WTC11 (cell line): ENCODE results near the gene CPE. TPM values are rescaled to one million over a fixed set of nuclear protein-coding genes. Genes with fewer than 3 reads are reported as not detected.

Experiments
- ATAC-seq: fragments of 200-7000 bp; cut with Tn5 transposase; 2 replicates; pipeline ENCODE4 v1.10.0; 2021; ENCODE audit warnings: mild to moderate bottlenecking, moderate library complexity
- CTCF ChIA-PET: fragments of 300-600 bp; sonication (Branson Sonifier 250); formaldehyde crosslinking; loops from one replicate; lab custom pipeline; 2021; ENCODE audit warnings: antibody characterized with exemption; lab: Charles Lee
- POLR2A ChIA-PET: fragments of 350-600 bp; sonication (Branson Sonifier 250); formaldehyde crosslinking; loops from one replicate; lab custom pipeline; 2021; ENCODE audit warnings: antibody characterized with exemption; lab: Charles Lee
- DNase-seq: peaks from one replicate; pipeline ENCODE4 v3.0.0; 2021; ENCODE audit warnings: low spot score
- H3K27ac Mint-ChIP-seq: 2 replicates; pipeline ENCODE4 v1.8.0; 2021; ENCODE audit warnings: mixed read lengths
- H3K27me3 Mint-ChIP-seq: 2 replicates; pipeline ENCODE4 v1.8.0; 2021; ENCODE audit warnings: low read depth, mild to moderate bottlenecking, moderate library complexity, mixed read lengths
- H3K36me3 Mint-ChIP-seq: 2 replicates; pipeline ENCODE4 v1.8.0; 2021; ENCODE audit warnings: mixed read lengths
- H3K4me1 Mint-ChIP-seq: 2 replicates; pipeline ENCODE4 v1.8.0; 2022; ENCODE audit warnings: mixed read lengths
- H3K4me3 Mint-ChIP-seq: 2 replicates; pipeline ENCODE4 v1.8.0; 2021; ENCODE audit warnings: mild to moderate bottlenecking, moderate library complexity, mixed read lengths
- H3K9me3 Mint-ChIP-seq: 2 replicates; pipeline ENCODE4 v1.8.0; 2021; ENCODE audit warnings: mixed read lengths
- ATF2 ChIP-seq: sonication (generic); formaldehyde crosslinking; IDR thresholded peaks from 2 replicates; pipeline ENCODE4 v1.8.1; 2022; ENCODE audit warnings: low read depth, missing genetic modification reagents, borderline replicate concordance
- E2F1 ChIP-seq: sonication (generic); formaldehyde crosslinking; IDR thresholded peaks from 2 replicates; pipeline ENCODE4 v1.8.0; 2022; ENCODE audit warnings: mild to moderate bottlenecking, missing genetic modification reagents
- ELF4 ChIP-seq: sonication (generic); formaldehyde crosslinking; IDR thresholded peaks from 2 replicates; pipeline ENCODE4 v1.8.1; 2022; ENCODE audit warnings: low read depth, mild to moderate bottlenecking, moderate library complexity, missing genetic modification reagents
- EMX1 ChIP-seq: fragments of 250-450 bp; sonication (Bioruptor Pico); IDR thresholded peaks from 2 replicates; pipeline ENCODE4 v1.8.0; 2021; ENCODE audit warnings: mild to moderate bottlenecking
- ERG ChIP-seq: fragments of 250-450 bp; sonication (Bioruptor Pico); IDR thresholded peaks from 2 replicates; pipeline ENCODE4 v1.8.0; 2021; ENCODE audit warnings: mild to moderate bottlenecking
- FOXJ3 ChIP-seq: sonication (generic); formaldehyde crosslinking; IDR thresholded peaks from 2 replicates; pipeline ENCODE4 v1.9.0; 2021; ENCODE audit warnings: missing genetic modification reagents, mild to moderate bottlenecking, borderline replicate concordance
- FOXK1 ChIP-seq: sonication (generic); formaldehyde crosslinking; IDR thresholded peaks from 2 replicates; pipeline ENCODE4 v1.8.0; 2022; ENCODE audit warnings: mild to moderate bottlenecking, moderate library complexity, missing genetic modification reagents
- FOXP4 ChIP-seq: sonication (generic); formaldehyde crosslinking; IDR thresholded peaks from 2 replicates; pipeline ENCODE4 v1.8.0; 2022; ENCODE audit warnings: mild to moderate bottlenecking, missing genetic modification reagents
- NR1H2 ChIP-seq: sonication (generic); formaldehyde crosslinking; IDR thresholded peaks from 2 replicates; pipeline ENCODE4 v1.9.0; 2021; ENCODE audit warnings: mild to moderate bottlenecking, moderate library complexity, missing genetic modification reagents
- NR3C1 ChIP-seq: sonication (generic); formaldehyde crosslinking; conservative IDR thresholded peaks from 2 replicates; pipeline ENCODE4 v1.8.1; 2023; ENCODE audit warnings: low read depth, mild to moderate bottlenecking, missing genetic modification reagents
- PRRX2 ChIP-seq: fragments of 250-450 bp; sonication (Bioruptor Pico); IDR thresholded peaks from 2 replicates; pipeline ENCODE4 v1.8.0; 2021; ENCODE audit warnings: mild to moderate bottlenecking
- SOX15 ChIP-seq: fragments of 250-450 bp; sonication (Bioruptor Pico); IDR thresholded peaks from 2 replicates; pipeline ENCODE4 v1.9.0; 2021; ENCODE audit warnings: mild to moderate bottlenecking
- TCF7 ChIP-seq: sonication (generic); formaldehyde crosslinking; IDR thresholded peaks from 2 replicates; pipeline ENCODE4 v1.8.0; 2022; ENCODE audit warnings: mild to moderate bottlenecking, low read depth, missing genetic modification reagents, moderate library complexity
- TEAD4 ChIP-seq: sonication (generic); formaldehyde crosslinking; IDR thresholded peaks from 2 replicates; pipeline ENCODE4 v1.8.0; 2022; ENCODE audit warnings: mild to moderate bottlenecking, missing genetic modification reagents
- ZBTB21 ChIP-seq: sonication (generic); formaldehyde crosslinking; IDR thresholded peaks from 2 replicates; pipeline ENCODE4 v1.8.1; 2023; ENCODE audit warnings: mild to moderate bottlenecking, missing genetic modification reagents, borderline replicate concordance
- ZNF263 ChIP-seq: sonication (generic); formaldehyde crosslinking; IDR thresholded peaks from 2 replicates; pipeline ENCODE4 v1.8.1; 2022; ENCODE audit warnings: low read depth, mild to moderate bottlenecking, moderate library complexity, missing genetic modification reagents
- total RNA-seq: library from RNA; stranded (reverse); gene quantifications from 3 replicates; pipeline ENCODE4 v1.2.3, GENCODE V29; 2021

Gene CPE
- total RNA-seq, 1 experiment from 2014 or later = 9.2 TPM

GRCh38 chr4:165522050-165522449 lies 143.2 kb downstream of the CPE start:
- TF ChIP-seq SOX15 (no peak), TEAD4 (CRISPR knock-in tag) (no peak), PRRX2 (CRISPR knock-in tag) (no peak), ZNF263 (CRISPR knock-in tag) (no peak), TCF7 (CRISPR knock-in tag) (no peak), ATF2 (CRISPR knock-in tag) (no peak), NR1H2 (CRISPR knock-in tag) (no peak), ERG (CRISPR knock-in tag) (no peak)
- POLR2A ChIA-PET = no interaction called here
- no peak for ATAC-seq

GRCh38 chr4:165524532-165525190 lies 145.9 kb downstream of the CPE start:
- H3K4me1 Mint-ChIP-seq = no peaks in the 10 kb centered on the region
- POLR2A ChIA-PET = no interaction called here
- TF ChIP-seq FOXK1 (CRISPR knock-in tag) = no peak
- no peak for TF ChIP-seq ZBTB21 (CRISPR knock-in tag)
- TF ChIP-seq PRRX2 (CRISPR knock-in tag) = no peak
- no peak for TF ChIP-seq ZNF263 (CRISPR knock-in tag)
- no peak for TF ChIP-seq NR3C1
- TF ChIP-seq NR1H2 (CRISPR knock-in tag) = no peak
- no peak for TF ChIP-seq FOXP4
- no peak for TF ChIP-seq FOXJ3
- TF ChIP-seq TCF7 (CRISPR knock-in tag) = no peak
- TF ChIP-seq ERG (CRISPR knock-in tag) = no peak
- TF ChIP-seq EMX1 = no peak
- no peak for TF ChIP-seq E2F1 (CRISPR knock-in tag)
- no peak for TF ChIP-seq ELF4
- no peaks in the 10 kb centered on the region for H3K36me3 Mint-ChIP-seq
- ATAC-seq = no peak
- no peaks in the 10 kb centered on the region for H3K27me3 Mint-ChIP-seq
- no peak overlapping the region for H3K4me3 Mint-ChIP-seq
- peaks cover 7% of the 10 kb centered on the region for H3K9me3 Mint-ChIP-seq
- H3K27ac Mint-ChIP-seq = no peak overlapping the region
- no peak for DNase-seq
- CTCF ChIA-PET = interaction anchor here (3.6 kb wide), 1 partner anchor 32 kb away, joined by 13 read pairs; no protein-coding TSS in a partner anchor

More at GRCh38 chr4:165522050-165522449, 143.2 kb downstream of the CPE start:
- Mint-ChIP-seq H3K27ac (no peak overlapping the region), H3K4me1 (no peaks in the 10 kb centered on the region), H3K4me3 (no peak overlapping the region), H3K9me3 (no peaks in the 10 kb centered on the region), H3K27me3 (no peaks in the 10 kb centered on the region), H3K36me3 (no peaks in the 10 kb centered on the region)
- DNase-seq = no peak
- CTCF ChIA-PET = no interaction called here
